HS-27A (cell line): ENCODE results near the gene CENPX.
"Not testable (repeated sequence)": the region's sequence is repeated elsewhere in the genome, so short reads cannot be mapped to it uniquely, and the experiment has no call there.

Experiments
- DNase-seq: peaks from one replicate; pipeline ENCODE4 v3.0.0-alpha.2; 2012; ENCODE audit warnings: low read depth, missing footprints

The CENPX gene

GRCh38 chr17:82039695-82040299 is 17.1 kb upstream of the CENPX start:
- DNase-seq, result no peak

- DNase-seq, result not testable (repeated sequence)
These were observed 16.2 kb upstream of the CENPX start for GRCh38 chr17:82038796-82039409.

- DNase-seq, result no peak
These were observed 15.2 kb upstream of the CENPX start for GRCh38 chr17:82037889-82038195.

GRCh38 chr17:82037092-82037888 is 14.6 kb upstream of the CENPX start, which contains the start of gene DCXR:
DCXR (minus strand) TSS chr17:82037697; CDS start chr17:82037682, 15 bp downstream.
- DNase-seq, result no peak

GRCh38 chr17:82036634-82037091 is 14.0 kb upstream of the CENPX start:
- DNase-seq, result no peak

GRCh38 chr17:82035956-82036633 is 13.4 kb upstream of the CENPX start:
- DNase-seq, result no peak

- no peak for DNase-seq
These were observed 12.8 kb upstream of the CENPX start for GRCh38 chr17:82035488-82035887.

GRCh38 chr17:82034371-82035011 is 11.8 kb upstream of the CENPX start:
- DNase-seq, result no peak

- no peak for DNase-seq
These were observed 10.8 kb upstream of the CENPX start for GRCh38 chr17:82033359-82034085.

- DNase-seq, result no peak
These were observed 9.4 kb upstream of the CENPX start for GRCh38 chr17:82031885-82032627.

- DNase-seq, result no peak
These were observed 8.7 kb upstream of the CENPX start, which contains the start of gene RAC3 for GRCh38 chr17:82031303-82031884. RAC3 (plus strand) TSS chr17:82031678; CDS start chr17:82031762, 84 bp downstream.

- no peak for DNase-seq
These were observed 8.0 kb upstream of the CENPX start for GRCh38 chr17:82030470-82031302.

GRCh38 chr17:82029990-82030469 is 7.4 kb upstream of the CENPX start:
- no peak for DNase-seq

- DNase-seq, result no peak
These were observed 6.7 kb upstream of the CENPX start for GRCh38 chr17:82029391-82029790.

- DNase-seq, result no peak
These were observed 6.3 kb upstream of the CENPX start for GRCh38 chr17:82028966-82029365.

GRCh38 chr17:82028246-82028645 is 5.6 kb upstream of the CENPX start:
- no peak for DNase-seq

- DNase-seq, result no peak
These were observed 2.9 kb upstream of the CENPX start for GRCh38 chr17:82025401-82026107.

GRCh38 chr17:82024859-82025258 is 2.2 kb upstream of the CENPX start:
- no peak for DNase-seq
